8988T (cell line): ENCODE results near the gene NRG3.

Experiments
- DNase-seq: peaks from one replicate; pipeline ENCODE4 v3.0.0; 2011

NRG3 gene

DNA sequence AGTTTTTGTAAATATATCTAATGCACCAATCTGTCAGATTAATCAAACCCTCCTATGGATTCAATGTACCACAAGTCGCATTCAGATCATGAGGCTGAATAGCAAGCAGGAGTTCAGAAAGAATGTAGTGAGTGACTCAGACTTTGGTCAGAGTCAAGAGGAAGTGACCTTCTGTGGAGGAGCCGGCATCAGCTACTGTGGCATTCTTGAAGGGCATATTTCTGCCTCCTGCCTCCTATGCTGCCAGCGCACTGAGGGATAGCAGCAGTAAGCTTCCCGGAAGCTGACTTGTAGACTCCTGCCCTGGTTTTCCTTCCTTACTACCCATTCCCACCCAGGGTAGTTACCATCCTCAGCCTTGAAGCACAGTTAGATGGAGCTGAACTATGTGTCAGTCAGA lies 867.5 kb downstream of the NRG3 start:
- DNase-seq, result no peak

- DNase-seq, result no peak
Measured at GRCh38 chr10:82742898-82743297, 867.9 kb downstream of the NRG3 start.

GRCh38 chr10:82750538-82750937 lies 875.5 kb downstream of the NRG3 start:
- no peak for DNase-seq

- no peak for DNase-seq
Measured at GRCh38 chr10:82757397-82757796, 882.4 kb downstream of the NRG3 start.

DNA sequence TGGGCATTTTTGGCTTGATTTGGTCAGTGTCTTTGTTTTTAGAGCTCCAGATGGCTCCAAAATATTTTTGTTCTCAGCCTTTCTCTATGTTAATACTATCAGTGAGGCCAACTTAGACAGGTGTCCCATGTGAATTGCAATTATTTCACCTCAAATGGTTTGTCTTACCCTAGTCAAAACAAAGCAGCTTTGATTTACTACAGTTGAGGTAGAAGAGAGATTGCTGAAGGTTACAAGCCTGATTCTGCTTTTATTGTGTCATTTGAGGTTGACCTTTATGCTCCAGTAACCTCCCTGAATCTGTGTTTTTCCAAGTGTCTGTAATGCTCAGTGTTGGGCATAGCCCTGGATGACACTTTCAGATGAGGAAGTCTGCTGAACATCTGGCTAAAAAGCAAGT lies 882.9 kb downstream of the NRG3 start:
- DNase-seq, result no peak

DNA sequence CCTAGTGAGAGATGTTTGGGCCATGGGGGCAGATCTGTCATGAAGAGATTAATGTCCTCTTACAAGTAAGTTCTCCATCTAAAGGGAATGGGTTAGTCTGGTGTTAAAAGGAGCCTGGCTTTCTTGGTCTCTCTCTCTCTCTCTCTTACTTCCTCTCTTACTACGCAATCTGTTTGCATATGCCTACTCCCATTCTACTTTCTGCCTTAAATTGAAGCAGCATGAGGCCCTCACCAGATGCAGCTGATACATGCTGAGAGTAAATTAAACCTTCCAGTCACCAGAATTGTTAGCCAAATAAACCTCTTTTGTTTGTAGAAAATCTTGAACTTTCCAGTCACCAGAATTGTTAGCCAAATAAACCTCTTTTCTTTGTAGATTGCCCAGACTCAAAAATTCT lies 884.1 kb downstream of the NRG3 start:
- no peak for DNase-seq

GRCh38 chr10:82762641-82763040 lies 887.6 kb downstream of the NRG3 start:
- DNase-seq, result no peak

DNA sequence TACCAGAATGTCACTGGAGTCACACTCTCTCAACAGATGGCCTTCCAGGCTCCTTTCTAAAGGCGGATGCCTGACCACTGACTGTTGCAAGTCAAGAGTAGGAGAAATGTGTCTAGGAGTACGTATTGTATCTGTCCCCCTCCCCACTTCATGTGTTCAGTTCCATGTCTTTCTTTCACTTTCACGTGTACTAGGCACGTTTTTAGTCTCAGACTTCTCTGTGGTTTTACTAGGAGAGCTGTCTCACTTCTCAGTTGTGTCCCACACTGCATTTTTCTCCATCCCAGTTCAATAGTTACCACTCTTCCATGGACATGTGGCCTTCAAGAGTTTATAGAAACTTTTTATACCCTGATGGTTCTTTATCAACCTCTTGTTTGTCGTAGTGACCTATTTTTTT lies 893.0 kb downstream of the NRG3 start:
- no peak for DNase-seq

- no peak for DNase-seq
Measured at GRCh38 chr10:82778908-82779307, 903.9 kb downstream of the NRG3 start.

DNA sequence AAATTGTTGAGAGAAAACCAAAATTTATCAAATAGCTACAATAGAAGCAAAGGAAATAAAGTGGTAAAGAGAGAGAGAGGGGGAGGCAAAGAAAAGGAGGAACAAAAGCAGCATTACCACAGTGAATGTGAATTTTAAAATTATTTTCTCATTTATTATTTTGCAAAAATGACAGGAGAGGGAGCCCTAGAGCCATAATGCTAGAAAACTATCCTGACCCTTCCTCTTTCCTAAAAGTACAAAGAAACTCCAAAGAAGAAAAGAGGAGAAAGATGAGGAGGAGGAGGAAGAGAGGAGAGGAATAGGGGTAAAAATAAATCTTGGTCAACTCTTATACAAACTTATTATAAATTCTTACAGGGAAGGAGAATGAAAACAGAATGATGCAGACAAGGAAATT lies 921.5 kb downstream of the NRG3 start:
- DNase-seq, result no peak

GRCh38 chr10:82801289-82801688 lies 926.3 kb downstream of the NRG3 start:
- no peak for DNase-seq

- no peak for DNase-seq
Measured at GRCh38 chr10:82811621-82812020, 936.6 kb downstream of the NRG3 start.

DNA sequence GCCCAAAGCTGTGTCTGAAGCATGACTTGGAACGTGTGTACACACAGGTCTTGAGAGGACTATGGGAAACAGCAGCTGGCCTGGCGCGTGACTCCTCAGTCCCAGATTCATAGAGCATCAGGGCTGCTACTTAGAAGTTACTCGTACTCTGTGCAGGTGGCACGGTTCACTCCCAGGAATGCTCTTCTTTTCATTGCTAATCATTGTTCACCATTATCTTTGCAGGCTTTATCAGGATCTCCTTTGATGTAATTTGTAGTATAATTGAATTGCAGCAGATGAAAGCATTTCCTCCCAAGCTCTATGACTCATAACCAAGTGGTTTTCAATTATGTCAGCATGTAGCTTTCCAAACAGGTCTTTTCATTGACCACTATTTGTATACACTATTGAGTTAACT lies 938.9 kb downstream of the NRG3 start:
- no peak for DNase-seq

- no peak for DNase-seq
Measured at GRCh38 chr10:82814635-82815034, 939.6 kb downstream of the NRG3 start.

GRCh38 chr10:82815680-82816079 lies 940.7 kb downstream of the NRG3 start:
- DNase-seq, result no peak

- DNase-seq, result no peak
Measured at GRCh38 chr10:82817676-82818422, 942.9 kb downstream of the NRG3 start.

GRCh38 chr10:82821043-82821442 lies 946.0 kb downstream of the NRG3 start:
- DNase-seq, result no peak

DNA sequence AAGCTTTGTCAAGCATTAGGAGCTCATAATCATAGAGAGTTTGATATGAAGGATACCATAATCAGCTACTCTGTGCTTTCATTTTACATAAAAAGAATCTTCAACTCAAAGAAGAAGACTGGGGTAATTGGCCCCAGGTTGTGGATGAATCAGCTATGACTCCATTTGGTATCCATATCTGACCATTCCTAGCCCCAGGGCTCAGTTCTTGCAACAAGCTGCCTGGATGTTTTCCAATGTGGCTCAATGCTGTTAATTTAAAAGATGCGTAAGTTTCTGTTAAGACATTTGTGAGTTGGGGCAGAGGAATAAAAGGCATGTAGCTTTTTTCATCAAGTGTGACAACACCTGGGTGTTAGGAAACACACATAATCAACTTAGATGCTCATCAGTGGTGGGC lies 951.1 kb downstream of the NRG3 start:
- DNase-seq, result no peak

- no peak for DNase-seq
Measured at GRCh38 chr10:82827901-82828300, 952.9 kb downstream of the NRG3 start.

- DNase-seq, result no peak
Measured at GRCh38 chr10:82847242-82847641, 972.2 kb downstream of the NRG3 start.

GRCh38 chr10:82850191-82850590 lies 975.2 kb downstream of the NRG3 start:
- DNase-seq, result no peak

DNA sequence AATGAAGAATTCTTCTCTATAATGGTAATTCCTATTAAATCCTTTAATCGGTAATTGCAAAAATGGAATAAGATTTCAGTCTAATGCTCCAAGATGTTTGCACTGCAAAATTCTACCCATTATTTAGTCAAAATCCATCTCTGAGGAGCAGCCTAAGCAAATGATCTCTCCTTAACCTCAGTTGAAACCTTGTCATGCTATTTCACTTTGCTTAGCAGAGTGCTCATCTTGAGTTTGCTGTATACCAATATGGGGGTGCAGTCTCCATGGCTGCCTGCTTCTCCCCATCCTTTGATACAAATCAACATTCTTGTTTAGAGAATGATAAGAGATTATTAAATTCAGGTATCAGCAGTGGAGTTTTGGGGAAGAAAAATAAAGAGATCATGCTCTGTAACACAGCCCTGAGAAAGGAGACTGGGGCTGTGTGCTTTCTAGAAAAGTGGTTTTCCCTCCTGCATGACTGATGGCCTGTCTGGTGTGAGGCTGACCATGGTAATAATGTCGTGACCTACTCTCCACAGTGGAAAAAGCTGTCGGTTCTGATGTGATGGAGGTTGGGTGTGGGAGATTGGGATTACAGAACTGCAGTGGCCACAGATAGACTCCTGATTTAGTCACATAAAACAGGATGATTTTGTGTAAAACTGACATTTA lies 982.1 kb downstream of the NRG3 start:
- DNase-seq, result no peak

DNA sequence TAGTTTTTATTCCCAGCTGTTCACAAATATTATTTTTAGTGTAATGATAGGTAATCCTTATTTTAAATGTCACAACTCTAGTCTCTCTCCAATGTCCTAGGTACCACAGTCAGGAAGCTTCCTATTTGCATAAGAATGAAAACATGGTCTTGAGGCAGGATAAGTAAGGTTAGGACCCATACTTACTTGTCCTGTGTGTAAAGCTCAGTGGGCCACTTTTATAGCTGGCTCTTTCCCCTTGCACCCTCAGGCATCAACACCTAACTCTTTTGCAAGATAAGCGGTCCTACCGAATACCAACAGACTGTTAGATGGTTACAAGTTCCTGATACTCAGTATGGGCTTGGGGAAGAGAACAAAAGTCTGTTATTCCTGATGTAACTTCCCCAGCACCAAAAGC lies 986.9 kb downstream of the NRG3 start:
- no peak for DNase-seq

DNA sequence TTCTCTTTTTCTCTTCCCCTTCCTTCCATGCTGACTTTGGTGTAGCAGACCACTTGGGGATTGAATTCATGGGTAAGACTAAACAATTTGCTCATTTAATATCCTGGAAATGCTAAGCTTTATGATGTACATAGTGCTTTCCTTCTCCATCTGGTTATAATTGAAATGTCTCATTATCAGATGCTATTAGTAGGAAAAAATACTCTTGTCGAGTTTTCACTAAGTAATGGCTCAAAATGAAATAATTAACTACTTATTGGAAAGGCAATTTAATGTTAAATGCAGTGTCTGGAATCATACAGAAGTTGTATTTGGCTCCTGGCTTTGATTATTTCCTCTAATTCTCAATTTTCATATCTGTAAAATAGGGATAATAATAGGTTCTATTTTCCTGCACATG lies 990.4 kb downstream of the NRG3 start:
- DNase-seq, result no peak
